H54 (cell line): ENCODE results near the gene CASTOR1.
A peak's percentile ranks its signal among the peaks of the same experiment; 100 is the strongest.
"Not testable (repeated sequence)": the region's sequence is repeated elsewhere in the genome, so short reads cannot be mapped to it uniquely, and the experiment has no call there.

Experiments
- DNase-seq: peaks from one replicate; pipeline ENCODE4 v3.0.0; 2011; ENCODE audit warnings: low spot score, mixed read lengths; ENCODE audit not compliant: insufficient read length
- FAIRE-seq: peaks from 3 replicates; lab custom pipeline; 2011; peaks lifted over from hg19 to GRCh38; lab: Jason Lieb, UNC
- POLR2A ChIP-seq: IDR thresholded peaks from 2 replicates; pipeline ENCODE4 v1.6.1; 2011; ENCODE audit warnings: low read depth, mild to moderate bottlenecking, low read length

CASTOR1 gene

DNA sequence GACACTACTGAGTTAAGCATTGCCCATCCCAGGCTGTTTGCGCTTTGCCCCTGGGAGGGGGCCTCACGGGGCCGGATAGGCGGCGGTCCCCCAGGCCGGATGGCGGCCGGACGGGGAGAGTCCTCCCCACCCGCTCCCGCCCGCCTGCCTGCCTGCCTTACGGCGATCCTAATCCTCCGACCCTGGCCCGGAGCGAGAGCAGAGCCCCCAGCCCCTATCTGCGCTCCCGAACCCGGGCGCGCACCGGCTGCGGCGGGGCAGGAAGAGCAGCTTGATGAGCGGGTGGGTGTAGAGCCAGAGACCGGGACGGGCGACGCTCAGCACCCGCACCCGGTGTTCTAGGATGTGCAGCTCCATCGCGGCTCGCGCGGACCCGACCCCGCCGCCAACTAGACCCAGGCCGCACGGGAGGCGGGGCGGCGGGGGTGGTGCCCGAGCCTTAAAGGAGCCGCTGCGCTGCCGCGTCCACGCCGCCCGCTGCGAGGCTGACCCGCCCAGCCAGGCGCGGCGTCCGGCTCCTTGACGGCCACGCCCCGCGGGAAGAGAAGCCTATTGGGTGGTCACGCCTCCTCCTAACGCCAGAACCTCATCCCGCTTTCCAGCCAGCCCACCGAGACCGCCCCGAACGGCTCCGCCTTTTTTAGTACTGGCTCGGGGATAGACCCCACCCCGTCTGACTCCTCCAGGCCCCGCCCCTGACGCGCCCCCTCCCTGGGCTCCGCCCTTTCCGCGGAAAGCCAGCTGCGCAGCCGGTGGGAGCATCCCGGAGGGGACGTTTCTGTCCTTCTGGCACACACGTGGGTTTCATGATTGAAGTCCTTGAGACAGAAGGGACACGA, at the start of gene CASTOR1:
CASTOR1 (minus strand) TSS at position 365 of the 839 bp plus-strand sequence; CDS start at position 357, 8 bp downstream.
- peak; percentile 87 for DNase-seq
- no peak for FAIRE-seq

GRCh38 chr22:30338802-30339201, 49.5 kb upstream of the CASTOR1 start:
- no peak for TF ChIP-seq POLR2A
- FAIRE-seq, result no peak

More for the DNA sequence above, at the start of gene CASTOR1:
- no peak for TF ChIP-seq POLR2A

DNA sequence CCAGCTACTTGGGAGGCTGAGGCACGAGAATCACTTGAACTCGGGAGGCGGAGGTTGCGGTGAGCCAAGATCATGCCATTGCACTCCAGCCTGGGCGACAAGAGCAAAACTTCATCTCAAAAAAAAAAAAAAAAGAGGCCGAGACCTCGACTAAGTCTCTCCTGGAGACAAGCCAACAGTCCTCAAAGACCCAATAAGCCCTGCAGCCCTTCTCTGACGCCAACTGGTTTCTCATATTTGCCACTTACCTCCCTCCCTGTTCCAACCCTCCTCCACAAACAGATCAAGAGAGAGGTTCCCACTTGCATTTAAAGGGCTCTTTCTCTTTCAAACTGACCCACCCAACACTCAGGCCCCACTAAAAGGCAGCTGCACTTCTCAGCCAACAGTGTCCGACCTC, 49.0 kb upstream of the CASTOR1 start:
- FAIRE-seq, result not testable (repeated sequence)

More at GRCh38 chr22:30338802-30339201, 49.5 kb upstream of the CASTOR1 start:
- no peak for DNase-seq

DNA sequence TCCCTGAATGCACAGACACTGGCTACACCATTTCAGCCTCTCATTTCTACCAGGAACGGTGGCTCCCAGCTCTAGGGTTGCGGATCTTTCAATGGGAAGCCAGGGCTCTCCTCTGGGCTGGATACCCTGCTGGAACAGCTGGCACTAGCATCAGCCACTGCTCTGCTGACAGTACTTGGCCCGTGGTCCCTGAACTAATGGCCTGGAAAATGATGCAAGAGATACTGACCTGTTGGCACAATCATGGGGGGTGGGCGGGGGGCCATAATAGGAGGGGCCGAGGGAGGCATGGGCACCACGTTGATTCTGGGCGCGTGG, 48.1 kb upstream of the CASTOR1 start:
- TF ChIP-seq POLR2A, result no peak
- FAIRE-seq, result no peak

More for the DNA sequence above, 49.0 kb upstream of the CASTOR1 start:
- DNase-seq, result not testable (repeated sequence)

DNA sequence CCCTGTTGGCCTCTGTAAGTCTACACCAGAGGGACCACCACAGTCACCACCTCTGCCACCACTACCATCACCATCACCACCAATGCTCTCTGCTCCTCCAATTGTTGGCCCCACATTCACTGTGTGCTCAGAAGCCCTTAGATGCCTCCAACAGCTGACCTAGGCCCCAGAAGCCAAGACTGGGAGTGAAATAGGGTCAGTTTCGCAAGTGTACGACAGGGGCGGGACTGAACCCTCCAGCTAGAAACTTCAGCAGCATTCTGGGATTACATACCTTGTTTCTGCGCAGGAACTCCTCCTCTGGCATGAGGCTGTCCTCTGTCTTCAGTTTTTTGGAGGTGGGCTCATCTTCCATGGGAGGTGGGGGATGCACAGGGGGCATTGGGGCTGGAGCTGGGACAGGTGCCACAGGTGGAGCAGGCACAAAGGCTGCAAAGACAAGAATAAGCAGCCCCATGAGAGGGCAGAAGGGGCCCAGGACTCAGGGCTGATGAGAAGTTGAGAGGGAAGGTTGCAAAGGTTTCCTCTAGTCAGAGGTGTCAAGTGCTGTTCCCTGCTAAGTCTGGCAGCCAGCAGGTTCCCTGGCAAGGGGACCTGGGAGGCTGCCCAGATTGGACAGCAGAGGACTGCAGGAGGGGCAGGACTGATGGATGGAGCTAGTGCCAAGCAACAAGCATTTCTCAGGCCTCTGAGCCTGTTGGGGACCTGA, 47.6 kb upstream of the CASTOR1 start:
- DNase-seq (no peak), FAIRE-seq (no peak)
- TF ChIP-seq POLR2A, result no peak

More for the DNA sequence above, 48.1 kb upstream of the CASTOR1 start:
- no peak for DNase-seq

DNA sequence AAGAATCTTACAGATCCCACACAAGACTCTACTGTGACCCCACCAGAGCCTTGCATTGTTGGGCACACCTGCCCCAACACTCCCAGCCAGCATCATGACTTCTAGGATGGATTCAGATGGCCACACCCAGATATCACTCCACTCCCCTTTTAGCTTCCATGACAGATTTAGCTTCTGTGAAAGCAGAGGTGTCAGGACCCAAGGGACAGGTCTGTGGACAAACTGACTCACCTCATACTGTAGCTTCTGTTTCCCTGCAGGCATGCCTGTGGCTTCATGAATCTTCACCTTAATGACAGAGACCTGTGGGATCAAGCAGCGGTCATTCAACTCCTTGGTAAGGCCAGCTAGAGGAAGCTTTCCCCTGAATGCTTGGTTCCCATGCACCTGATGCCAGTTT, 45.9 kb upstream of the CASTOR1 start:
- FAIRE-seq, result no peak
- TF ChIP-seq POLR2A, result no peak
- DNase-seq, result no peak

GRCh38 chr22:30334646-30335045, 45.3 kb upstream of the CASTOR1 start:
- TF ChIP-seq POLR2A, result no peak
- no peak for FAIRE-seq

GRCh38 chr22:30333707-30334087, 44.4 kb upstream of the CASTOR1 start:
- no peak for TF ChIP-seq POLR2A
- no peak for FAIRE-seq
- no peak for DNase-seq

More at GRCh38 chr22:30334646-30335045, 45.3 kb upstream of the CASTOR1 start:
- no peak for DNase-seq

- DNase-seq (no peak), FAIRE-seq (no peak)
- no peak for TF ChIP-seq POLR2A
These were observed 43.8 kb upstream of the CASTOR1 start for GRCh38 chr22:30332994-30333706.

GRCh38 chr22:30332551-30332950, 43.2 kb upstream of the CASTOR1 start:
- DNase-seq, result no peak
- no peak for TF ChIP-seq POLR2A
- no peak for FAIRE-seq

GRCh38 chr22:30328466-30329049, 39.3 kb upstream of the CASTOR1 start:
- TF ChIP-seq POLR2A, result no peak
- DNase-seq, result no peak
- no peak for FAIRE-seq

DNA sequence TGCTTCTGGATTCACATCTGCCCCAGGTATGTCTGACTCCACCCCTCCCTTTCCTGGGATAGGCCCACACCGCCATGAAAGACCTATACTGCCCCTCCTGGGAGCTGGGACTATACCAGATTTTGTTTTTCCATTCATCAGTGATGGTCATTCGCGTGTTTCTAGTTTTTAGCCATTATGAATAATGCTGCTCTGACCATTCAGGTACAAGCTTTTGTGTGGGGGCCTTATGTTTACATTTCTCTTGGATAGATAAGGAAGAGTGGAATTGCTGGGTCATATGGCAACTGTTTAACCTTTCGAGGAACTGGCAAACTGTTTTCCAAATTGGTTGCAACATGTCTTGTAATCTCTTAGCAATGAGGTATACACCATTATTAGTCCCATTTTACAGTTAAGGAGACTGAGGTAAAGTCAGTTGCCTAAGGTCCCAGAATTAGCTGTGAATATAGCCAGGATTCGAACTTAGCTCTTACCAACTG, 38.6 kb upstream of the CASTOR1 start:
- DNase-seq (no peak), FAIRE-seq (no peak)

GRCh38 chr22:30326706-30327362, 37.5 kb upstream of the CASTOR1 start, which contains the start of gene TBC1D10A:
TBC1D10A (minus strand) TSS chr22:30326941; CDS start chr22:30326881, 60 bp downstream.
- FAIRE-seq (no peak), DNase-seq (peak; percentile 75)
- TF ChIP-seq POLR2A, result peak; percentile 46

More for the DNA sequence above, 38.6 kb upstream of the CASTOR1 start:
- TF ChIP-seq POLR2A, result no peak
